PFSK-1 (cell line): ENCODE results near the gene C1orf105.

ENCODE experiments used
- FOXP2 ChIP-seq: optimal IDR thresholded peaks from 2 replicates; pipeline ENCODE3; 2011; ENCODE audit warnings: borderline replicate concordance, control low read depth, inconsistent platforms; ENCODE audit not compliant: insufficient read depth; ENCODE audit errors: extremely low read length, extremely low read depth
- POLR2AphosphoS5 ChIP-seq: IDR thresholded peaks from 2 replicates; pipeline ENCODE4 v1.6.1; 2012; ENCODE audit warnings: low read depth, mild to moderate bottlenecking, control low read depth, low read length, moderate library complexity
- SIN3A ChIP-seq: IDR thresholded peaks from 2 replicates; pipeline ENCODE4 v1.6.1; 2012; ENCODE audit warnings: mild to moderate bottlenecking, low read length, moderate library complexity, borderline replicate concordance; ENCODE audit not compliant: insufficient read depth
- TAF1 ChIP-seq: IDR thresholded peaks from 2 replicates; pipeline ENCODE4 v1.6.1; 2012; ENCODE audit warnings: low read length, control low read depth, borderline replicate concordance; ENCODE audit not compliant: insufficient read depth

GRCh38 chr1:172390683-172391551 is 29.6 kb upstream of the C1orf105 start:
- TF ChIP-seq TAF1 (no peak), SIN3A (no peak), POLR2AphosphoS5 (no peak), FOXP2 (no peak)
